GM23338 (cell line): ENCODE measurements around the gene LMBRD1. TPM values are rescaled to one million over a fixed set of nuclear protein-coding genes. Genes with fewer than 3 reads are reported as not detected.

Experiments
- ATAC-seq: fragments of 200-7000 bp; cut with Tn5 transposase; 3 replicates; pipeline ENCODE4 v1.9.1; 2020
- DNase-seq: peaks from one replicate; pipeline ENCODE4 v3.0.0-alpha.2; 2015; ENCODE audit warnings: low spot score
- H2AFZ ChIP-seq: fragments of 200-600 bp; sonication (generic); 2 replicates; pipeline ENCODE4 v1.8.0; 2016; ENCODE audit warnings: antibody characterized with exemption, mild to moderate bottlenecking, moderate library complexity
- H3F3A ChIP-seq: fragments of 200-600 bp; sonication (generic); replicated peaks from 2 replicates; pipeline ENCODE4 v1.8.0; 2017; ENCODE audit warnings: antibody characterized with exemption, mixed run types, low read depth
- H3K27ac ChIP-seq: fragments of 200-600 bp; sonication (generic); 2 replicates; pipeline ENCODE4 v1.6.1; 2016; ENCODE audit warnings: low read depth
- H3K27me3 ChIP-seq: fragments of 200-600 bp; sonication (generic); 2 replicates; pipeline ENCODE4 v1.8.0; 2016; ENCODE audit warnings: mild to moderate bottlenecking, mixed run types, moderate library complexity; ENCODE audit not compliant: insufficient read depth
- H3K36me3 ChIP-seq: fragments of 200-600 bp; sonication (generic); 2 replicates; pipeline ENCODE4 v1.8.0; 2016; ENCODE audit warnings: mild to moderate bottlenecking; ENCODE audit not compliant: insufficient read depth
- H3K4me1 ChIP-seq: fragments of 200-600 bp; sonication (generic); 2 replicates; pipeline ENCODE4 v1.8.0; 2016; ENCODE audit warnings: mild to moderate bottlenecking, moderate library complexity; ENCODE audit not compliant: insufficient read depth
- H3K4me2 ChIP-seq: fragments of 200-600 bp; sonication (generic); 2 replicates; pipeline ENCODE4 v1.7.1; 2017; ENCODE audit warnings: mixed run types
- H3K4me3 ChIP-seq: fragments of 200-600 bp; sonication (generic); 2 replicates; pipeline ENCODE4 v1.6.1; 2016; ENCODE audit warnings: mixed run types
- H3K79me2 ChIP-seq: fragments of 200-600 bp; sonication (generic); replicated peaks from 2 replicates; pipeline ENCODE4 v1.8.0; 2017; ENCODE audit warnings: mild to moderate bottlenecking; ENCODE audit not compliant: insufficient read depth
- H3K9me2 ChIP-seq: fragments of 200-600 bp; sonication (generic); 2 replicates; pipeline ENCODE4 v1.8.0; 2017; ENCODE audit not compliant: insufficient read depth
- H4K20me1 ChIP-seq: fragments of 200-600 bp; sonication (generic); replicated peaks from 2 replicates; pipeline ENCODE4 v1.8.0; 2017; ENCODE audit warnings: mild to moderate bottlenecking; ENCODE audit not compliant: insufficient read depth
- H3K27ac Mint-ChIP-seq: 2 replicates; pipeline ENCODE4 v1.8.0; 2020; ENCODE audit warnings: inconsistent platforms, mild to moderate bottlenecking, moderate library complexity, mixed read lengths
- H3K27me3 Mint-ChIP-seq: 3 replicates; pipeline ENCODE4 v1.8.0; 2022; ENCODE audit warnings: low read depth, mild to moderate bottlenecking, moderate library complexity, mixed read lengths, inconsistent platforms; ENCODE audit not compliant: insufficient read depth, poor library complexity
- H3K36me3 Mint-ChIP-seq: 3 replicates; pipeline ENCODE4 v1.8.0; 2021; ENCODE audit warnings: low read depth, mild to moderate bottlenecking, inconsistent platforms, moderate library complexity, mixed read lengths
- H3K4me1 Mint-ChIP-seq: 3 replicates; pipeline ENCODE4 v1.8.0; 2020; ENCODE audit warnings: mild to moderate bottlenecking, inconsistent platforms, mixed read lengths
- H3K4me3 Mint-ChIP-seq: 3 replicates; pipeline ENCODE4 v1.8.0; 2021; ENCODE audit warnings: moderate library complexity, mild to moderate bottlenecking, inconsistent platforms, mixed read lengths
- H3K9me3 Mint-ChIP-seq: 3 replicates; pipeline ENCODE4 v1.8.0; 2020; ENCODE audit warnings: moderate library complexity, mild to moderate bottlenecking, inconsistent platforms, mixed read lengths
- EZH2 ChIP-seq: fragments of 200-600 bp; sonication (generic); IDR thresholded peaks from one replicate; pipeline ENCODE4 v1.8.0; 2017; ENCODE audit warnings: antibody characterized with exemption, mild to moderate bottlenecking, low read depth; ENCODE audit not compliant: unreplicated experiment
- EZH2phosphoT487 ChIP-seq: fragments of 200-600 bp; sonication (generic); IDR thresholded peaks from one replicate; pipeline ENCODE4 v1.8.1; 2018; ENCODE audit warnings: antibody characterized with exemption; ENCODE audit not compliant: unreplicated experiment
- NANOG ChIP-seq: IDR thresholded peaks from 2 replicates; pipeline ENCODE4 v1.6.1; 2016; ENCODE audit warnings: antibody characterized with exemption, borderline replicate concordance
- STAT1 ChIP-seq: IDR thresholded peaks from one replicate; pipeline ENCODE4 v1.6.1; 2016; ENCODE audit warnings: antibody characterized with exemption; ENCODE audit not compliant: unreplicated experiment
- polyA plus RNA-seq: library from polyadenylated mRNA; unstranded; fragments of >200 nt; fragmentation: Nextera tagmentation; extraction: Ambion mirVana; gene quantifications from 2 replicates; pipeline ENCODE4 v1.2.1, GENCODE V29; 2016
- total RNA-seq: library from RNA; depleted of rRNA; stranded (reverse); fragments of >200 nt; shearing (Covaris generic); gene quantifications from 2 replicates; pipeline ENCODE4 v1.2.3, GENCODE V29; 2014
- TF ChIP-seq, protein P1 (sequence below): IDR thresholded peaks from 2 replicates; pipeline ENCODE4 v1.6.1; 2016; ENCODE audit warnings: antibody characterized with exemption
- TF ChIP-seq, protein P2 (sequence below): IDR thresholded peaks from one replicate; pipeline ENCODE4 v1.6.1; 2018; ENCODE audit warnings: antibody characterized with exemption; ENCODE audit not compliant: unreplicated experiment
- TF ChIP-seq, protein P3 (sequence below), 2 experiments: fragments of 200-600 bp in 1 of 2; sonication (generic) in 1 of 2; conservative IDR thresholded peaks; 2 replicates each; pipeline versions ENCODE4 v1.5.1 to v1.6.1; 2016 to 2017; ENCODE audit warnings: antibody characterized with exemption in 2 of 2, low read depth in 2 of 2, mild to moderate bottlenecking in 2 of 2, moderate library complexity in 1 of 2
- TF ChIP-seq, protein P4 (sequence below): fragments of 250-450 bp; sonication (Bioruptor Pico); IDR thresholded peaks from 2 replicates; pipeline ENCODE4 v1.5.0; 2020; ENCODE audit warnings: mild to moderate bottlenecking, moderate library complexity

The LMBRD1 gene
- total and polyA plus RNA-seq, 2 experiments from 2014 or later, result 20.3 to 21.0 TPM

DNA sequence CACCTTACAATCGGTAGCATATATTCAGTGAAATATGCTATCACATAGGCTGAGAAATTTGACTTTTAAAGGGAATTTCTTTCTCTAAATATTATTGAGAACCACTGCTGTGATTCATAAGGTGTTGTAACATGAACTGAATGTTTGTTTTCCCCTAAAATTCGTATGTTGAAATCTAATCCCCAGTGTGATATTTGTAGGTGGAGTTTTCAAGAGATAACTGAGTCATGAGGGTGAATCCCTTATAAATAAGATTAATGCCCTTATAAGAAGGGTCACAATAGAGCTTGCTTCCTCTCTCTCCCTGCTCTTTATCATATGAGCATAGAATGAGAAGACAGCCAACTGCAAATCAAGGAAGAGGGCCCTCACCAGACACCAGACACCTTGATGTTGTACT lies 64.8 kb downstream of the LMBRD1 start (continued):
- TF ChIP-seq, protein P1, sequence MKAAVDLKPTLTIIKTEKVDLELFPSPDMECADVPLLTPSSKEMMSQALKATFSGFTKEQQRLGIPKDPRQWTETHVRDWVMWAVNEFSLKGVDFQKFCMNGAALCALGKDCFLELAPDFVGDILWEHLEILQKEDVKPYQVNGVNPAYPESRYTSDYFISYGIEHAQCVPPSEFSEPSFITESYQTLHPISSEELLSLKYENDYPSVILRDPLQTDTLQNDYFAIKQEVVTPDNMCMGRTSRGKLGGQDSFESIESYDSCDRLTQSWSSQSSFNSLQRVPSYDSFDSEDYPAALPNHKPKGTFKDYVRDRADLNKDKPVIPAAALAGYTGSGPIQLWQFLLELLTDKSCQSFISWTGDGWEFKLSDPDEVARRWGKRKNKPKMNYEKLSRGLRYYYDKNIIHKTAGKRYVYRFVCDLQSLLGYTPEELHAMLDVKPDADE, result no peak
- no peak for TF ChIP-seq EZH2

DNA sequence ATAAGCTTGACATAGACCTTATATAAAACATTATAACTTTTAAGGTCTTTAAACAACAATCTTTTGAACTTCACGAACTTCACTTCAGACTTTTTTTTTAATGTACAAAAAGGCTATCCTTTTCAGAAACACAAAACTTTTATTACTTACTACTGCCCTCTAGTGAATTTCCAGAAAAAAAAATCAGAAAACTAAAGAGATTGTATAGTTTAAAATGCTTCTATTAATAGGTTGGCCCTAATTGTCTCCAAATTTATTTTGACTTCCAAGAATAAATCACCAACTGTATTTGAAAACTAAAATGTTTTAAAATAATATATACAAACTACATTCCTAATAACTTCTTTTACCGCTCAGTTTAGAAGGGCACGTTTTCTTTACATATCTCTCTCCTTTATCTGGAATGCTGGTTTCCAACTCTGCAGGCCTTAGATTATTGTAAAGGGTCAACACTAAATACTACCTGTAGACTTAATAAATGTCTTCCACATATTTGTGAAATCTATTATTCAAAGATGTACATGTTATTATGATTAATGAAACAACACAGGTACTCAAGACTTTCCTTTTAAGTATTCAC lies 66.8 kb downstream of the LMBRD1 start:
- H3K4me3 Mint-ChIP-seq, result no peak overlapping the region
- Histone ChIP-seq H3K79me2 (no peaks in the 10 kb centered on the region), H4K20me1 (no peaks in the 10 kb centered on the region), H3K4me1 (no peaks in the 10 kb centered on the region), H3K4me3 (no peak overlapping the region), H2AFZ (no peak overlapping the region), H3K27ac (no peak overlapping the region), H3K27me3 (no peaks in the 10 kb centered on the region), H3K36me3 (no peaks in the 10 kb centered on the region), H3K4me2 (no peak overlapping the region), H3K9me2 (no peaks in the 10 kb centered on the region), H3F3A (no peaks in the 10 kb centered on the region)
- DNase-seq (no peak), ATAC-seq (no peak)
- no peaks in the 10 kb centered on the region for H3K27me3 Mint-ChIP-seq
- H3K4me1 Mint-ChIP-seq, result no peaks in the 10 kb centered on the region
- no peak overlapping the region for H3K27ac Mint-ChIP-seq
- TF ChIP-seq, protein P2, sequence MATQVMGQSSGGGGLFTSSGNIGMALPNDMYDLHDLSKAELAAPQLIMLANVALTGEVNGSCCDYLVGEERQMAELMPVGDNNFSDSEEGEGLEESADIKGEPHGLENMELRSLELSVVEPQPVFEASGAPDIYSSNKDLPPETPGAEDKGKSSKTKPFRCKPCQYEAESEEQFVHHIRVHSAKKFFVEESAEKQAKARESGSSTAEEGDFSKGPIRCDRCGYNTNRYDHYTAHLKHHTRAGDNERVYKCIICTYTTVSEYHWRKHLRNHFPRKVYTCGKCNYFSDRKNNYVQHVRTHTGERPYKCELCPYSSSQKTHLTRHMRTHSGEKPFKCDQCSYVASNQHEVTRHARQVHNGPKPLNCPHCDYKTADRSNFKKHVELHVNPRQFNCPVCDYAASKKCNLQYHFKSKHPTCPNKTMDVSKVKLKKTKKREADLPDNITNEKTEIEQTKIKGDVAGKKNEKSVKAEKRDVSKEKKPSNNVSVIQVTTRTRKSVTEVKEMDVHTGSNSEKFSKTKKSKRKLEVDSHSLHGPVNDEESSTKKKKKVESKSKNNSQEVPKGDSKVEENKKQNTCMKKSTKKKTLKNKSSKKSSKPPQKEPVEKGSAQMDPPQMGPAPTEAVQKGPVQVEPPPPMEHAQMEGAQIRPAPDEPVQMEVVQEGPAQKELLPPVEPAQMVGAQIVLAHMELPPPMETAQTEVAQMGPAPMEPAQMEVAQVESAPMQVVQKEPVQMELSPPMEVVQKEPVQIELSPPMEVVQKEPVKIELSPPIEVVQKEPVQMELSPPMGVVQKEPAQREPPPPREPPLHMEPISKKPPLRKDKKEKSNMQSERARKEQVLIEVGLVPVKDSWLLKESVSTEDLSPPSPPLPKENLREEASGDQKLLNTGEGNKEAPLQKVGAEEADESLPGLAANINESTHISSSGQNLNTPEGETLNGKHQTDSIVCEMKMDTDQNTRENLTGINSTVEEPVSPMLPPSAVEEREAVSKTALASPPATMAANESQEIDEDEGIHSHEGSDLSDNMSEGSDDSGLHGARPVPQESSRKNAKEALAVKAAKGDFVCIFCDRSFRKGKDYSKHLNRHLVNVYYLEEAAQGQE, result no peak
- TF ChIP-seq STAT1, result no peak
- TF ChIP-seq NANOG, result no peak
- TF ChIP-seq EZH2phosphoT487, result no peak
- TF ChIP-seq, protein P3, sequence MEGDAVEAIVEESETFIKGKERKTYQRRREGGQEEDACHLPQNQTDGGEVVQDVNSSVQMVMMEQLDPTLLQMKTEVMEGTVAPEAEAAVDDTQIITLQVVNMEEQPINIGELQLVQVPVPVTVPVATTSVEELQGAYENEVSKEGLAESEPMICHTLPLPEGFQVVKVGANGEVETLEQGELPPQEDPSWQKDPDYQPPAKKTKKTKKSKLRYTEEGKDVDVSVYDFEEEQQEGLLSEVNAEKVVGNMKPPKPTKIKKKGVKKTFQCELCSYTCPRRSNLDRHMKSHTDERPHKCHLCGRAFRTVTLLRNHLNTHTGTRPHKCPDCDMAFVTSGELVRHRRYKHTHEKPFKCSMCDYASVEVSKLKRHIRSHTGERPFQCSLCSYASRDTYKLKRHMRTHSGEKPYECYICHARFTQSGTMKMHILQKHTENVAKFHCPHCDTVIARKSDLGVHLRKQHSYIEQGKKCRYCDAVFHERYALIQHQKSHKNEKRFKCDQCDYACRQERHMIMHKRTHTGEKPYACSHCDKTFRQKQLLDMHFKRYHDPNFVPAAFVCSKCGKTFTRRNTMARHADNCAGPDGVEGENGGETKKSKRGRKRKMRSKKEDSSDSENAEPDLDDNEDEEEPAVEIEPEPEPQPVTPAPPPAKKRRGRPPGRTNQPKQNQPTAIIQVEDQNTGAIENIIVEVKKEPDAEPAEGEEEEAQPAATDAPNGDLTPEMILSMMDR (conservative IDR thresholded peaks at IDR 0.05; ENCODE audit: low read depth in 2 of 2), result peak in 1 of 2 experiments; percentile 65; a peak in 3 of 4 replicates
- TF ChIP-seq, protein P4, sequence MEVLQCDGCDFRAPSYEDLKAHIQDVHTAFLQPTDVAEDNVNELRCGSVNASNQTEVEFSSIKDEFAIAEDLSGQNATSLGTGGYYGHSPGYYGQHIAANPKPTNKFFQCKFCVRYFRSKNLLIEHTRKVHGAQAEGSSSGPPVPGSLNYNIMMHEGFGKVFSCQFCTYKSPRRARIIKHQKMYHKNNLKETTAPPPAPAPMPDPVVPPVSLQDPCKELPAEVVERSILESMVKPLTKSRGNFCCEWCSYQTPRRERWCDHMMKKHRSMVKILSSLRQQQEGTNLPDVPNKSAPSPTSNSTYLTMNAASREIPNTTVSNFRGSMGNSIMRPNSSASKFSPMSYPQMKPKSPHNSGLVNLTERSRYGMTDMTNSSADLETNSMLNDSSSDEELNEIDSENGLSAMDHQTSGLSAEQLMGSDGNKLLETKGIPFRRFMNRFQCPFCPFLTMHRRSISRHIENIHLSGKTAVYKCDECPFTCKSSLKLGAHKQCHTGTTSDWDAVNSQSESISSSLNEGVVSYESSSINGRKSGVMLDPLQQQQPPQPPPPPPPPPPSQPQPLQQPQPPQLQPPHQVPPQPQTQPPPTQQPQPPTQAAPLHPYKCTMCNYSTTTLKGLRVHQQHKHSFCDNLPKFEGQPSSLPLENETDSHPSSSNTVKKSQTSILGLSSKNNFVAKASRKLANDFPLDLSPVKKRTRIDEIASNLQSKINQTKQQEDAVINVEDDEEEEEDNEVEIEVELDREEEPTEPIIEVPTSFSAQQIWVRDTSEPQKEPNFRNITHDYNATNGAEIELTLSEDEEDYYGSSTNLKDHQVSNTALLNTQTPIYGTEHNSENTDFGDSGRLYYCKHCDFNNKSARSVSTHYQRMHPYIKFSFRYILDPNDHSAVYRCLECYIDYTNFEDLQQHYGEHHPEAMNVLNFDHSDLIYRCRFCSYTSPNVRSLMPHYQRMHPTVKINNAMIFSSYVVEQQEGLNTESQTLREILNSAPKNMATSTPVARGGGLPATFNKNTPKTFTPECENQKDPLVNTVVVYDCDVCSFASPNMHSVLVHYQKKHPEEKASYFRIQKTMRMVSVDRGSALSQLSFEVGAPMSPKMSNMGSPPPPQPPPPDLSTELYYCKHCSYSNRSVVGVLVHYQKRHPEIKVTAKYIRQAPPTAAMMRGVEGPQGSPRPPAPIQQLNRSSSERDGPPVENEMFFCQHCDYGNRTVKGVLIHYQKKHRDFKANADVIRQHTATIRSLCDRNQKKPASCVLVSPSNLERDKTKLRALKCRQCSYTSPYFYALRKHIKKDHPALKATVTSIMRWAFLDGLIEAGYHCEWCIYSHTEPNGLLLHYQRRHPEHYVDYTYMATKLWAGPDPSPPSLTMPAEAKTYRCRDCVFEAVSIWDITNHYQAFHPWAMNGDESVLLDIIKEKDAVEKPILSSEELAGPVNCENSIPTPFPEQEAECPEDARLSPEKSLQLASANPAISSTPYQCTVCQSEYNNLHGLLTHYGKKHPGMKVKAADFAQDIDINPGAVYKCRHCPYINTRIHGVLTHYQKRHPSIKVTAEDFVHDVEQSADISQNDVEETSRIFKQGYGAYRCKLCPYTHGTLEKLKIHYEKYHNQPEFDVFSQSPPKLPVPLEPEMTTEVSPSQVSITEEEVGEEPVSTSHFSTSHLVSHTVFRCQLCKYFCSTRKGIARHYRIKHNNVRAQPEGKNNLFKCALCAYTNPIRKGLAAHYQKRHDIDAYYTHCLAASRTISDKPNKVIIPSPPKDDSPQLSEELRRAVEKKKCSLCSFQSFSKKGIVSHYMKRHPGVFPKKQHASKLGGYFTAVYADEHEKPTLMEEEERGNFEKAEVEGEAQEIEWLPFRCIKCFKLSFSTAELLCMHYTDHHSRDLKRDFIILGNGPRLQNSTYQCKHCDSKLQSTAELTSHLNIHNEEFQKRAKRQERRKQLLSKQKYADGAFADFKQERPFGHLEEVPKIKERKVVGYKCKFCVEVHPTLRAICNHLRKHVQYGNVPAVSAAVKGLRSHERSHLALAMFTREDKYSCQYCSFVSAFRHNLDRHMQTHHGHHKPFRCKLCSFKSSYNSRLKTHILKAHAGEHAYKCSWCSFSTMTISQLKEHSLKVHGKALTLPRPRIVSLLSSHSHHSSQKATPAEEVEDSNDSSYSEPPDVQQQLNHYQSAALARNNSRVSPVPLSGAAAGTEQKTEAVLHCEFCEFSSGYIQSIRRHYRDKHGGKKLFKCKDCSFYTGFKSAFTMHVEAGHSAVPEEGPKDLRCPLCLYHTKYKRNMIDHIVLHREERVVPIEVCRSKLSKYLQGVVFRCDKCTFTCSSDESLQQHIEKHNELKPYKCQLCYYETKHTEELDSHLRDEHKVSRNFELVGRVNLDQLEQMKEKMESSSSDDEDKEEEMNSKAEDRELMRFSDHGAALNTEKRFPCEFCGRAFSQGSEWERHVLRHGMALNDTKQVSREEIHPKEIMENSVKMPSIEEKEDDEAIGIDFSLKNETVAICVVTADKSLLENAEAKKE (CRISPR knock-in tag), result no peak
- H3K9me3 Mint-ChIP-seq, result peaks cover 9% of the 10 kb centered on the region
- peaks cover 18% of the 10 kb centered on the region; the same call in 2 of the 3 replicates for H3K36me3 Mint-ChIP-seq
